Kidney (tissue), 14 donors: ENCODE results near the gene SNCAIP. TPM values are rescaled to one million over a fixed set of nuclear protein-coding genes. Genes with fewer than 3 reads are reported as not detected.

Experiments used
- DNase-seq, 5 donors: peaks; one replicate each; pipeline ENCODE4 v3.0.0-alpha.2; 2013 to 2020
- FAIRE-seq: peaks from 2 replicates; lab custom pipeline; 2012; peaks lifted over from hg19 to GRCh38; lab: Jason Lieb, UNC
- H3K27ac ChIP-seq, 2 donors: one replicate each; pipeline ENCODE4 v1.7.0; 2013; ENCODE audit warnings: low read depth in 2 of 2, low read length in 2 of 2, inconsistent platforms in 1 of 2
- H3K27me3 ChIP-seq: one replicate; pipeline ENCODE4 v1.7.1; 2013; ENCODE audit warnings: low read length, inconsistent platforms; ENCODE audit not compliant: control insufficient read depth, insufficient read depth
- H3K36me3 ChIP-seq, 3 donors: one replicate each; pipeline versions ENCODE4 v1.7.0 to v1.7.1; 2013; ENCODE audit warnings: low read length in 3 of 3, control low read depth in 1 of 3, inconsistent platforms in 1 of 3; ENCODE audit not compliant: insufficient read depth in 3 of 3, control insufficient read depth in 2 of 3
- H3K4me1 ChIP-seq, 3 donors: one replicate each; pipeline versions ENCODE4 v1.7.0 to v1.7.1; 2013; ENCODE audit warnings: low read length in 3 of 3, inconsistent platforms in 1 of 3, low read depth in 1 of 3; ENCODE audit not compliant: control insufficient read depth in 2 of 3, insufficient read depth in 2 of 3
- H3K4me3 ChIP-seq, 3 donors: one replicate each; pipeline versions ENCODE4 v1.7.0 to v1.8.1; 2013; ENCODE audit warnings: low read length in 3 of 3, control low read depth in 1 of 3, inconsistent platforms in 1 of 3
- H3K9ac ChIP-seq, 3 donors: one replicate each; pipeline versions ENCODE4 v1.7.0 to v1.7.1; 2013; ENCODE audit warnings: low read length in 3 of 3, control low read depth in 1 of 3, inconsistent platforms in 1 of 3
- H3K9me3 ChIP-seq, 3 donors: one replicate each; pipeline versions ENCODE4 v1.7.0 to v1.7.1; 2013; ENCODE audit warnings: low read length in 3 of 3, control low read depth in 1 of 3, inconsistent platforms in 1 of 3; ENCODE audit not compliant: control insufficient read depth in 2 of 3, insufficient read depth in 1 of 3
- CTCF ChIP-seq: IDR thresholded peaks from 3 replicates; pipeline ENCODE4 v1.5.1; 2012; ENCODE audit warnings: mild to moderate bottlenecking, moderate library complexity, borderline replicate concordance; ENCODE audit not compliant: insufficient read depth; ENCODE audit errors: extremely low read depth
- intact Hi-C: fragments of 100-400 bp; cut with DNase I; formaldehyde crosslinking; loops from one replicate; pipeline ENCODE4 v1.11.1; 2022
- polyA plus RNA-seq: library from polyadenylated mRNA; stranded (reverse); fragments of 350-450 nt; fragmentation: Illumina TruSeq; extraction: RNeasy Lipid Tissue Mini Kit (QIAGEN cat#74804); gene quantifications from one replicate; pipeline ENCODE4 v1.2.3, GENCODE V29; 2014; ENCODE audit warnings: low read depth, low replicate concordance; ENCODE audit not compliant: insufficient read depth
- total RNA-seq: library from RNA; stranded (reverse); fragmentation: NEBNext Ultra II Directional; extraction: Animal tissue kit (Norgen Biotek cat#: 25700); gene quantifications from one replicate; pipeline ENCODE4 v1.2.1, GENCODE V29; 2021
- donor health status: control.
- donor health status: control.
- donor health status: control.
- donor health status: control.
- donor health status: control.
- donor health status: DM: yes; HTN: yes; CAD: no.
- donor health status: Normal renal cell carcinoma (clear cell type).

SNCAIP gene
- total and polyA plus RNA-seq, 2 donors from 2014 or later = 0.82 to 7.8 TPM

- no peaks in the 10 kb centered on the region for H3K36me3 ChIP-seq
- no peaks in the 10 kb centered on the region for H3K9me3 ChIP-seq
- FAIRE-seq (no peak), DNase-seq (no peak)
- no peak overlapping the region for H3K9ac ChIP-seq
- H3K27ac ChIP-seq = no peak overlapping the region
- TF ChIP-seq CTCF = no peak
- H3K4me1 ChIP-seq = no peaks in the 10 kb centered on the region
- intact Hi-C loops = no loop called here
- no peaks in the 10 kb centered on the region for H3K27me3 ChIP-seq
- no peak overlapping the region for H3K4me3 ChIP-seq
Measured at GRCh38 chr5:122473138-122473843, 161.3 kb downstream of the SNCAIP start.

DNA sequence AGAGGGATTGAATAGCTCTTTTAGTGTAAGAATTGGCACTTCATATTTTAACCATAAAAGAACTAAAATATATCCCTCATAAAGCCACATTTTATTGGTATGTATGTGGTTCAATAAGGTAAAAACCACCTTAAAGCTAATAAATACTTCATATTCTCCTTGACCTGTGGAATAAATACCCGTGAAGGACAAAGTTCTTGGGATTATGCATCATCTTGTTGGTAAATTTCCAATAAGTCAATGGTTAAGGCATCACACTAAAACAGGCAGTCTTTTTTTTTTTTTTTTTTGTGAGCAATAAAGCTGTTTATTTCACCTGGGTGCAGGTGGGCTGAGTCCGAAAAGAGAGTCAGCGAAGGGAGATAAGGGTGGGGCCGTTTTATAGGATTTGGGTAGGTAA is 161.9 kb downstream of the SNCAIP start:
- intact Hi-C loops = no loop called here
- DNase-seq (no peak), FAIRE-seq (no peak)
- Histone ChIP-seq H3K4me3 (no peak overlapping the region), H3K4me1 (no peaks in the 10 kb centered on the region), H3K27me3 (no peaks in the 10 kb centered on the region), H3K36me3 (no peaks in the 10 kb centered on the region), H3K9ac (no peak overlapping the region), H3K27ac (no peak overlapping the region), H3K9me3 (no peaks in the 10 kb centered on the region)
- TF ChIP-seq CTCF = no peak

GRCh38 chr5:122478741-122479442 is 166.9 kb downstream of the SNCAIP start:
- Histone ChIP-seq H3K9ac (no peak overlapping the region), H3K4me1 (peaks cover 0 to 3% (median 0%) of the 10 kb centered on the region in 3 donors), H3K36me3 (no peaks in the 10 kb centered on the region), H3K27me3 (no peaks in the 10 kb centered on the region), H3K9me3 (no peaks in the 10 kb centered on the region), H3K27ac (no peak overlapping the region), H3K4me3 (no peak overlapping the region)
- intact Hi-C loops = no loop called here
- DNase-seq (peak in 2 of 5 donors; percentile 68 to 80), FAIRE-seq (no peak)
- TF ChIP-seq CTCF = no peak
